Measurements from ENCODE around the gene ATXN10.

The ATXN10 gene

DNA sequence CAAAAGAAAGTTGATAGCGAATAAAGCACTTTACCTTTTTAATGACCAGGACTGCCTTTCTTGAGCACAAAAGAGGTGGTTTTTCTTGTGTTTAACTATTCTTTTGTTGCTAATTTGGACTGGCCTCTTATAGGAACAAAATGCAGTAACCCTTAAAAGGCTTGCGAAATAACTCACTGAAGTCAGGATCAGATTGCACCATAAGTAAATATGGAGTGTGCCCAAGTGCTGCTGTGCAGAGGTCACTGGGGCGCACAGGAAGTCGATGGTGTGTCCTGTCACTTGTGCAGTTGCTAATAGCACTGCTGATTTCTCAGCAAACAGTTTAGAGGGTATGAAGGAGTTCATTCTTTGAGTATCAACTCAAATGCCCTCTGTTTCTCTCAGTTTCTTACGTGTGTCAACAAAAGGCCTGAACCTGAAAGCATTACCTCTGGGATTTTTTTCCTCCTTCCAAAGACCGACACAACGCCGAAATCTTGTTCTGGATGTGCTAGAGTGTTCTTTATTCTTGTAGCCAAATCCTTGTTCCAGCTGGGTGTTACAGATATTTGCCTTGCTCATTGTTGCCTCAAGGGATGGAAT, 71.3 kb downstream of the ATXN10 start:
- DNase-seq (ENCODE audit: low spot score), result no peak
- Histone ChIP-seq H3K4me3 (no peak overlapping the region), H3K27ac (peak overlapping the region in 1 of 2 donors; percentile 36)
- TF ChIP-seq, protein P1, sequence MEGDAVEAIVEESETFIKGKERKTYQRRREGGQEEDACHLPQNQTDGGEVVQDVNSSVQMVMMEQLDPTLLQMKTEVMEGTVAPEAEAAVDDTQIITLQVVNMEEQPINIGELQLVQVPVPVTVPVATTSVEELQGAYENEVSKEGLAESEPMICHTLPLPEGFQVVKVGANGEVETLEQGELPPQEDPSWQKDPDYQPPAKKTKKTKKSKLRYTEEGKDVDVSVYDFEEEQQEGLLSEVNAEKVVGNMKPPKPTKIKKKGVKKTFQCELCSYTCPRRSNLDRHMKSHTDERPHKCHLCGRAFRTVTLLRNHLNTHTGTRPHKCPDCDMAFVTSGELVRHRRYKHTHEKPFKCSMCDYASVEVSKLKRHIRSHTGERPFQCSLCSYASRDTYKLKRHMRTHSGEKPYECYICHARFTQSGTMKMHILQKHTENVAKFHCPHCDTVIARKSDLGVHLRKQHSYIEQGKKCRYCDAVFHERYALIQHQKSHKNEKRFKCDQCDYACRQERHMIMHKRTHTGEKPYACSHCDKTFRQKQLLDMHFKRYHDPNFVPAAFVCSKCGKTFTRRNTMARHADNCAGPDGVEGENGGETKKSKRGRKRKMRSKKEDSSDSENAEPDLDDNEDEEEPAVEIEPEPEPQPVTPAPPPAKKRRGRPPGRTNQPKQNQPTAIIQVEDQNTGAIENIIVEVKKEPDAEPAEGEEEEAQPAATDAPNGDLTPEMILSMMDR (IDR thresholded peaks at IDR 0.05), result no peak

DNA sequence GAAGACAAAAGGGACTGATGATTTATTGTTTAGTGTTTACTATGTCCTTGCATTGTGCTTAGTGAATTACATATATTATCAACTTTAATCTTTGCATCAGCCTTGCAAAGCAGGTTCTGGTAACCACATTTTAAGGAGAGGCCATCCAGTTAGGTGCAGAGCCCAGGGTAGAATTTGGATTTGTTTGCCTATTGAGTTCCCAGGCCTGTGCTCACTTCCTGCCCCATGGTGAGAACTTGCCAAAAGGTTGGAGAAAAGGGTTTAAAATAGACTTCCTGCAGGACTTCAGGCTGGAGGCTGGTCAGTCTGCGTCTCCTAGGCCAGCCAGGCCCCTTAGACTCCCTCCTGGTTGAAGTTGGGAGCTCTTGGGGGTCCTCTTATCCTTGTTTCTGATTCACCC, 72.1 kb downstream of the ATXN10 start:
- no peak for DNase-seq (ENCODE audit: low spot score)
- peak overlapping the region in 1 of 2 donors; percentile 36 for H3K27ac ChIP-seq
- H3K4me3 ChIP-seq, result no peak overlapping the region
- TF ChIP-seq, protein P1 (IDR thresholded peaks at IDR 0.05), result no peak

DNA sequence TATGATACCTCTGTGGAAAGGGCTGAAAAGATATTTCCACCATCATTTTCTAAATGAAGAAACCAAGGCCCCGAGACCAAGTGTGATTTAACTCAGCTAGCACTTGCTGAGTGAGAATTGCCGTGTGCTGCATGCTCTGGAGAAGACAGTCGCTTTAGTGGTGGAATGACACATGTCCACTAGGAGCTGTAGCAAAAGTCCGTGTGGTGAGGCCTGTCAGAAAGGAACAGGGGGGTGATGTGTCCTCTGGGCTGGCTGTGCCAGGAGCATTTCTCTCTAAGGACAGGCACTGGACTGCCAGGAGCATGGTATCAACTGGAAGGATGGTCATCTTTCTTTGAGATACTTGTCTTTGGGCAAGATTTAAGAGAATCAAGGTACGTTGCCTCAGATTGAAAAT, 72.8 kb downstream of the ATXN10 start:
- DNase-seq (ENCODE audit: low spot score), result no peak
- H3K27ac ChIP-seq, result no peak overlapping the region
- TF ChIP-seq, protein P1 (IDR thresholded peaks at IDR 0.05), result no peak
- no peak overlapping the region for H3K4me3 ChIP-seq

DNA sequence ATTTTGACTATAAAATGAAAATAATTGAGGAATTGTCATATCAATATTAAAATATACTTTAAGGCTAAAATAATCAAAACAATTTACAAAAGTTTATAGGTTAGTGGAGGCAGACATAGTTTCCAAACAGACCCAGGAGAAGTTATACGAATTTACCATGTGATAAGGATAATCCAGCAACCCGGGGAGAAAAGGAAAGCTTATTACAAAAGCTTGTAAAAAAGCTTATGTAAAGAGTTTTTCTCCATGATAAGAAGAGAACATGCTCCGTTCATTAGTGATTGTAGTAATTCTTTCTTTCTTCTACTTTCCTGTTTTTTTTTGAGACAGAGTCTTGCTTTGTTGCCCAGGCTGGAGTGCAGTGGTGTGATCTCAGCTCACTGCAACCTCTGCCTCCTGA, 79.0 kb downstream of the ATXN10 start:
- Histone ChIP-seq H3K4me3 (no peak overlapping the region), H3K27ac (no peak overlapping the region)
- DNase-seq (ENCODE audit: low spot score), result no peak
- TF ChIP-seq, protein P1 (IDR thresholded peaks at IDR 0.05), result no peak

DNA sequence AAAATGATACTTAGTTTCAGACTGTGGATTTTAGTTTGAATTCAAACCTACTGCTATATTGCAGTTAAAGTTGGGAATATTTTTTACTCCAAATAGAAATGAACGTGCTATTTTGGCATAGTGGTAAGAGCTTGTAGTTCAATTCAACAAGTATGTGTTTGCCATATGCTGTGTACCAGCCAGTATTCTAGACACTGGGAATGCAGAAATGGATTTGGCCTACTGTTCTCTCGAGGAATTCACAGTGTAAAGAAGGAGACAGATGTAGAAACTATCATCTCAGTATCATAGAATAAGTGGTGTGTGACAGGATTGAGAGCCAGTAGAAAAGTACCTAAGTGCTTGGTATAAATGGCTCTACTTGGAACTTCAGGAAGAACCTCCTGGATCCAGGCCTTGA, 80.4 kb downstream of the ATXN10 start:
- Histone ChIP-seq H3K27ac (no peak overlapping the region), H3K4me3 (no peak overlapping the region)
- no peak for DNase-seq (ENCODE audit: low spot score)
- TF ChIP-seq, protein P1 (IDR thresholded peaks at IDR 0.05), result no peak

DNA sequence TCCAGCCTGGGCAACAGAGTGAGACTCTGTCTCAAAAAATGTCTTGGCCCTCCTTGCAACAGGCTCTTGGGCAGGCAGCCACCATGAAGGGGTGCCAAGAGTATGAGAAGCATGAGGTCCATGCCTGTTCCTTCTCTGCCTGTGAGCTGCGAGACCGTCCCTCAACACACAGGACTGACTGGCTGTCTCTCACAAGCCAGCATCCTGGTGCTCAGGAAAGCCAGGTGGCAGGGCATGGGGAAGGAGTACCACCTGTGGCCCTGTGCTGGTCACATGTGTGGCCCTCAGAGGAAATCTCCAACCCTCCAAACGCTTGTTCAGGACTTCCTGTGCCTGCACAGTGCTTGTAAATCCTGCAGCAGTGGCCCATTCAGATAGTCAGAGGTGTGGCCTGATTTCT, 83.2 kb downstream of the ATXN10 start:
- Histone ChIP-seq H3K4me3 (no peak overlapping the region), H3K27ac (no peak overlapping the region)
- TF ChIP-seq, protein P1 (IDR thresholded peaks at IDR 0.05), result no peak
- DNase-seq (ENCODE audit: low spot score), result no peak

DNA sequence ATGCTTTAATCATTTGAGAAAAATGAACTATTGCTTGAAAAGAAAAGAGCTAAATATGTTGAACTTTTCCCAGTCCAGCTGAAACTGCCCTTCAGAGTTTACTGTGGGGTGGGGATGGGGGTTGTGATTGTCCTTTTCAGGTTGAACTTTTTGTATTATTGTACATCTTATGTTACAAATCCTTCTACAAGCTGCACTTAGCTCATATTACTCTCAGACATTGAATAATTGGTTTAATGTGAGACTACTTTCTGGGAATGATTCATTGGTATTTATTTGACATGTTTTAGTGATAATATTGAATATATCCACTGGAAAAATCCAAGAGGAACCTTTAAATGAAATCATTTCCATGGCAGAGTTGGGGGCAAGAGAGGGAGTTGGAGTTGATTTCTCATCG, 84.9 kb downstream of the ATXN10 start:
- Histone ChIP-seq H3K4me3 (no peak overlapping the region), H3K27ac (peak overlapping the region in 1 of 2 donors; percentile 17)
- TF ChIP-seq, protein P1 (IDR thresholded peaks at IDR 0.05), result no peak
- no peak for DNase-seq (ENCODE audit: low spot score)
